GM12872 (cell line): ENCODE results near the gene INSRR.

Experiments
- CTCF ChIP-seq: IDR thresholded peaks from 3 replicates; pipeline ENCODE4 v1.5.1; 2011; ENCODE audit warnings: low read depth, mild to moderate bottlenecking, low read length, moderate library complexity; ENCODE audit not compliant: insufficient read depth

INSRR gene

GRCh38 chr1:156801409-156802121 is 57.4 kb downstream of the INSRR start:
- TF ChIP-seq CTCF = no peak

GRCh38 chr1:156797212-156797871 is 61.6 kb downstream of the INSRR start:
- TF ChIP-seq CTCF = peak; percentile 87

- no peak for TF ChIP-seq CTCF
Observed at GRCh38 chr1:156796340-156797097, 62.4 kb downstream of the INSRR start.

- TF ChIP-seq CTCF = no peak
Observed at GRCh38 chr1:156795787-156796186, 63.1 kb downstream of the INSRR start.

- TF ChIP-seq CTCF = no peak
Observed at GRCh38 chr1:156795374-156795733, 63.6 kb downstream of the INSRR start.

- no peak for TF ChIP-seq CTCF
Observed at GRCh38 chr1:156794506-156795373, 64.2 kb downstream of the INSRR start.
